GM23338 (cell line): ENCODE results near the gene MARCOL. TPM values are rescaled to one million over a fixed set of nuclear protein-coding genes. Genes with fewer than 3 reads are reported as not detected.

Experiments
- ATAC-seq: fragments of 200-7000 bp; cut with Tn5 transposase; 3 replicates; pipeline ENCODE4 v1.9.1; 2020
- DNase-seq: peaks from one replicate; pipeline ENCODE4 v3.0.0-alpha.2; 2015; ENCODE audit warnings: low spot score
- H2AFZ ChIP-seq: fragments of 200-600 bp; sonication (generic); 2 replicates; pipeline ENCODE4 v1.8.0; 2016; ENCODE audit warnings: antibody characterized with exemption, mild to moderate bottlenecking, moderate library complexity
- H3F3A ChIP-seq: fragments of 200-600 bp; sonication (generic); replicated peaks from 2 replicates; pipeline ENCODE4 v1.8.0; 2017; ENCODE audit warnings: antibody characterized with exemption, mixed run types, low read depth
- H3K27ac ChIP-seq: fragments of 200-600 bp; sonication (generic); 2 replicates; pipeline ENCODE4 v1.6.1; 2016; ENCODE audit warnings: low read depth
- H3K27me3 ChIP-seq: fragments of 200-600 bp; sonication (generic); 2 replicates; pipeline ENCODE4 v1.8.0; 2016; ENCODE audit warnings: mild to moderate bottlenecking, mixed run types, moderate library complexity; ENCODE audit not compliant: insufficient read depth
- H3K36me3 ChIP-seq: fragments of 200-600 bp; sonication (generic); 2 replicates; pipeline ENCODE4 v1.8.0; 2016; ENCODE audit warnings: mild to moderate bottlenecking; ENCODE audit not compliant: insufficient read depth
- H3K4me1 ChIP-seq: fragments of 200-600 bp; sonication (generic); 2 replicates; pipeline ENCODE4 v1.8.0; 2016; ENCODE audit warnings: mild to moderate bottlenecking, moderate library complexity; ENCODE audit not compliant: insufficient read depth
- H3K4me2 ChIP-seq: fragments of 200-600 bp; sonication (generic); 2 replicates; pipeline ENCODE4 v1.7.1; 2017; ENCODE audit warnings: mixed run types
- H3K4me3 ChIP-seq: fragments of 200-600 bp; sonication (generic); 2 replicates; pipeline ENCODE4 v1.6.1; 2016; ENCODE audit warnings: mixed run types
- H3K79me2 ChIP-seq: fragments of 200-600 bp; sonication (generic); replicated peaks from 2 replicates; pipeline ENCODE4 v1.8.0; 2017; ENCODE audit warnings: mild to moderate bottlenecking; ENCODE audit not compliant: insufficient read depth
- H3K9me2 ChIP-seq: fragments of 200-600 bp; sonication (generic); 2 replicates; pipeline ENCODE4 v1.8.0; 2017; ENCODE audit not compliant: insufficient read depth
- H4K20me1 ChIP-seq: fragments of 200-600 bp; sonication (generic); replicated peaks from 2 replicates; pipeline ENCODE4 v1.8.0; 2017; ENCODE audit warnings: mild to moderate bottlenecking; ENCODE audit not compliant: insufficient read depth
- H3K27ac Mint-ChIP-seq: 2 replicates; pipeline ENCODE4 v1.8.0; 2020; ENCODE audit warnings: inconsistent platforms, mild to moderate bottlenecking, moderate library complexity, mixed read lengths
- H3K27me3 Mint-ChIP-seq: 3 replicates; pipeline ENCODE4 v1.8.0; 2022; ENCODE audit warnings: low read depth, mild to moderate bottlenecking, moderate library complexity, mixed read lengths, inconsistent platforms; ENCODE audit not compliant: insufficient read depth, poor library complexity
- H3K36me3 Mint-ChIP-seq: 3 replicates; pipeline ENCODE4 v1.8.0; 2021; ENCODE audit warnings: low read depth, mild to moderate bottlenecking, inconsistent platforms, moderate library complexity, mixed read lengths
- H3K4me1 Mint-ChIP-seq: 3 replicates; pipeline ENCODE4 v1.8.0; 2020; ENCODE audit warnings: mild to moderate bottlenecking, inconsistent platforms, mixed read lengths
- H3K4me3 Mint-ChIP-seq: 3 replicates; pipeline ENCODE4 v1.8.0; 2021; ENCODE audit warnings: moderate library complexity, mild to moderate bottlenecking, inconsistent platforms, mixed read lengths
- H3K9me3 Mint-ChIP-seq: 3 replicates; pipeline ENCODE4 v1.8.0; 2020; ENCODE audit warnings: moderate library complexity, mild to moderate bottlenecking, inconsistent platforms, mixed read lengths
- JUNB ChIP-seq: IDR thresholded peaks from one replicate; pipeline ENCODE4 v1.6.1; 2016; ENCODE audit warnings: antibody characterized with exemption; ENCODE audit not compliant: unreplicated experiment
- NANOG ChIP-seq: IDR thresholded peaks from 2 replicates; pipeline ENCODE4 v1.6.1; 2016; ENCODE audit warnings: antibody characterized with exemption, borderline replicate concordance
- POLR2AphosphoS5 ChIP-seq: IDR thresholded peaks from 2 replicates; pipeline ENCODE4 v1.6.1; 2016; ENCODE audit warnings: antibody characterized with exemption, low read depth
- ZNF114 ChIP-seq: fragments of 250-450 bp; sonication (Bioruptor Pico); IDR thresholded peaks from 2 replicates; pipeline ENCODE4 v1.5.0; 2020; ENCODE audit warnings: mild to moderate bottlenecking, moderate library complexity
- ZNF331 ChIP-seq: fragments of 250-450 bp; sonication (Bioruptor Pico); IDR thresholded peaks from 2 replicates; pipeline ENCODE4 v1.5.0; 2020; ENCODE audit warnings: low read depth, mild to moderate bottlenecking, moderate library complexity
- polyA plus RNA-seq: library from polyadenylated mRNA; unstranded; fragments of >200 nt; fragmentation: Nextera tagmentation; extraction: Ambion mirVana; gene quantifications from 2 replicates; pipeline ENCODE4 v1.2.1, GENCODE V29; 2016
- total RNA-seq: library from RNA; depleted of rRNA; stranded (reverse); fragments of >200 nt; shearing (Covaris generic); gene quantifications from 2 replicates; pipeline ENCODE4 v1.2.3, GENCODE V29; 2014
- TF ChIP-seq, protein P1 (sequence below): IDR thresholded peaks from 2 replicates; pipeline ENCODE4 v1.6.1; 2016; ENCODE audit warnings: antibody characterized with exemption
- TF ChIP-seq, protein P2 (sequence below): IDR thresholded peaks from one replicate; pipeline ENCODE4 v1.6.1; 2018; ENCODE audit warnings: antibody characterized with exemption; ENCODE audit not compliant: unreplicated experiment
- TF ChIP-seq, protein P3 (sequence below): fragments of 250-450 bp; sonication (Bioruptor Pico); IDR thresholded peaks from 2 replicates; pipeline ENCODE4 v1.5.0; 2020; ENCODE audit warnings: mild to moderate bottlenecking, moderate library complexity
- TF ChIP-seq, protein P4 (sequence below), 2 experiments: fragments of 200-600 bp in 1 of 2; sonication (generic) in 1 of 2; conservative IDR thresholded peaks; 2 replicates each; pipeline versions ENCODE4 v1.5.1 to v1.6.1; 2016 to 2017; ENCODE audit warnings: antibody characterized with exemption in 2 of 2, low read depth in 2 of 2, mild to moderate bottlenecking in 2 of 2, moderate library complexity in 1 of 2

Gene MARCOL
- total and polyA plus RNA-seq, 2 experiments from 2014 or later = not detected

DNA sequence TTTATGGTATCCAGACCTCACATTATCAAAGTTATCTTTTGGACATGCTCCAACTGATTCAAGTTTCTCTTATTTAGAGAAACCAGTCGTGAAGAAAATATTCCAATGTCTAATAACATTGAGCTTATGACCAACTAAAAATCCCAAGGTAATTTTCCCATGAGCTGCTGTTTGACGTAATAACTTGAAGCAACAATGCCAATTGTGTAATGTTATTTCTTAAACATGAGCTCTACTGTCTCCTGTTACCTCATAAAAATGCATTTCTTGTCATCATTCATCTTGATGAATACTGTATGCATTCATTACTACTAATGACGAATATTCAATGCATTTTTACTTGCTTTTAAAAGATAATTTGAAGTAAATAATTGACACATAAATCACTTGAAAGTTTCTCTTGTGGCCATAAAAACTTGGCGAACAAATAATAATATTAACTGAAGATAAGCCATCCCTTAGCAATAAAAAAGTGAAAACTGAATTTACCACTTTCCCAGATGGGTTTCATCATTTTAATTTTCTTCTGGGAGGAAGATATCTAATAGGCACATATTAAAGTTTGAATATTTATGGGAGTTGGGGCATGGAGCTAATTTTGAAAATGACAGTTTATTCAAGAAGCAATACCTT is 424 bp upstream of the MARCOL start:
- Histone ChIP-seq H2AFZ (no peak overlapping the region), H3K4me3 (no peak overlapping the region), H3K4me2 (no peak overlapping the region), H3K4me1 (no peaks in the 10 kb centered on the region), H3K27me3 (no peaks in the 10 kb centered on the region), H3K36me3 (no peaks in the 10 kb centered on the region), H3F3A (no peaks in the 10 kb centered on the region), H3K79me2 (no peaks in the 10 kb centered on the region), H3K9me2 (no peaks in the 10 kb centered on the region), H3K27ac (no peak overlapping the region), H4K20me1 (no peaks in the 10 kb centered on the region)
- Mint-ChIP-seq H3K4me1 (no peaks in the 10 kb centered on the region), H3K9me3 (no peaks in the 10 kb centered on the region), H3K36me3 (no peaks in the 10 kb centered on the region), H3K4me3 (no peak overlapping the region), H3K27me3 (no peaks in the 10 kb centered on the region), H3K27ac (no peak overlapping the region)
- DNase-seq (no peak), ATAC-seq (no peak)
- TF ChIP-seq, protein P1, sequence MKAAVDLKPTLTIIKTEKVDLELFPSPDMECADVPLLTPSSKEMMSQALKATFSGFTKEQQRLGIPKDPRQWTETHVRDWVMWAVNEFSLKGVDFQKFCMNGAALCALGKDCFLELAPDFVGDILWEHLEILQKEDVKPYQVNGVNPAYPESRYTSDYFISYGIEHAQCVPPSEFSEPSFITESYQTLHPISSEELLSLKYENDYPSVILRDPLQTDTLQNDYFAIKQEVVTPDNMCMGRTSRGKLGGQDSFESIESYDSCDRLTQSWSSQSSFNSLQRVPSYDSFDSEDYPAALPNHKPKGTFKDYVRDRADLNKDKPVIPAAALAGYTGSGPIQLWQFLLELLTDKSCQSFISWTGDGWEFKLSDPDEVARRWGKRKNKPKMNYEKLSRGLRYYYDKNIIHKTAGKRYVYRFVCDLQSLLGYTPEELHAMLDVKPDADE = no peak
- TF ChIP-seq JUNB (no peak), ZNF114 (no peak), NANOG (no peak)
- TF ChIP-seq, protein P2, sequence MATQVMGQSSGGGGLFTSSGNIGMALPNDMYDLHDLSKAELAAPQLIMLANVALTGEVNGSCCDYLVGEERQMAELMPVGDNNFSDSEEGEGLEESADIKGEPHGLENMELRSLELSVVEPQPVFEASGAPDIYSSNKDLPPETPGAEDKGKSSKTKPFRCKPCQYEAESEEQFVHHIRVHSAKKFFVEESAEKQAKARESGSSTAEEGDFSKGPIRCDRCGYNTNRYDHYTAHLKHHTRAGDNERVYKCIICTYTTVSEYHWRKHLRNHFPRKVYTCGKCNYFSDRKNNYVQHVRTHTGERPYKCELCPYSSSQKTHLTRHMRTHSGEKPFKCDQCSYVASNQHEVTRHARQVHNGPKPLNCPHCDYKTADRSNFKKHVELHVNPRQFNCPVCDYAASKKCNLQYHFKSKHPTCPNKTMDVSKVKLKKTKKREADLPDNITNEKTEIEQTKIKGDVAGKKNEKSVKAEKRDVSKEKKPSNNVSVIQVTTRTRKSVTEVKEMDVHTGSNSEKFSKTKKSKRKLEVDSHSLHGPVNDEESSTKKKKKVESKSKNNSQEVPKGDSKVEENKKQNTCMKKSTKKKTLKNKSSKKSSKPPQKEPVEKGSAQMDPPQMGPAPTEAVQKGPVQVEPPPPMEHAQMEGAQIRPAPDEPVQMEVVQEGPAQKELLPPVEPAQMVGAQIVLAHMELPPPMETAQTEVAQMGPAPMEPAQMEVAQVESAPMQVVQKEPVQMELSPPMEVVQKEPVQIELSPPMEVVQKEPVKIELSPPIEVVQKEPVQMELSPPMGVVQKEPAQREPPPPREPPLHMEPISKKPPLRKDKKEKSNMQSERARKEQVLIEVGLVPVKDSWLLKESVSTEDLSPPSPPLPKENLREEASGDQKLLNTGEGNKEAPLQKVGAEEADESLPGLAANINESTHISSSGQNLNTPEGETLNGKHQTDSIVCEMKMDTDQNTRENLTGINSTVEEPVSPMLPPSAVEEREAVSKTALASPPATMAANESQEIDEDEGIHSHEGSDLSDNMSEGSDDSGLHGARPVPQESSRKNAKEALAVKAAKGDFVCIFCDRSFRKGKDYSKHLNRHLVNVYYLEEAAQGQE = no peak

DNA sequence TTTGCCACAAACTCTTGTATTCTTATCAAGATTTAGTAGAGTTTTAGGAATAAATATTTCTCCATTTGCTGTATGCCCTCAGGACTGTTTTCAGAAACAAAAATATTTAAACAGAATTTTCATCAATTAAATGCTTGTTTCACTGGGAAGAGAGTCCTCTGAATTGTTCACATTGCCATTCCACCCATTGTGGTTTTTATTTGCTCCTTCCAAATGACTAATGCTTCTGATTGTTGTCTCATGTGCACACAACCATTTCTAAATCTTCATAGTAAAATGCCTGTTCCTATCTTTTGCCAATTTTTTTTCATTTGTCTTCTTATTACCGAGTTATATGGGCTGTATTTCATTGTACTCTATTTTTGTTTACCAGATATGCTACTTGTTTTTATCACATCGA is 10.6 kb downstream of the MARCOL start:
- Mint-ChIP-seq H3K9me3 (peaks cover 6% of the 10 kb centered on the region; the same call in 2 of the 3 replicates), H3K27me3 (no peaks in the 10 kb centered on the region), H3K27ac (no peak overlapping the region), H3K36me3 (no peaks in the 10 kb centered on the region; the same call in 2 of the 3 replicates), H3K4me1 (no peaks in the 10 kb centered on the region), H3K4me3 (no peak overlapping the region)
- Histone ChIP-seq H3K4me3 (no peak overlapping the region), H3K4me2 (no peak overlapping the region), H3K79me2 (no peaks in the 10 kb centered on the region), H3K9me2 (no peaks in the 10 kb centered on the region), H3K27ac (no peak overlapping the region), H2AFZ (no peak overlapping the region), H3F3A (no peaks in the 10 kb centered on the region), H3K36me3 (peaks cover 4% of the 10 kb centered on the region; the same call in 1 of the 2 replicates), H3K4me1 (no peaks in the 10 kb centered on the region), H3K27me3 (no peaks in the 10 kb centered on the region), H4K20me1 (no peaks in the 10 kb centered on the region)
- ATAC-seq (no peak), DNase-seq (no peak)
- TF ChIP-seq, protein P3, sequence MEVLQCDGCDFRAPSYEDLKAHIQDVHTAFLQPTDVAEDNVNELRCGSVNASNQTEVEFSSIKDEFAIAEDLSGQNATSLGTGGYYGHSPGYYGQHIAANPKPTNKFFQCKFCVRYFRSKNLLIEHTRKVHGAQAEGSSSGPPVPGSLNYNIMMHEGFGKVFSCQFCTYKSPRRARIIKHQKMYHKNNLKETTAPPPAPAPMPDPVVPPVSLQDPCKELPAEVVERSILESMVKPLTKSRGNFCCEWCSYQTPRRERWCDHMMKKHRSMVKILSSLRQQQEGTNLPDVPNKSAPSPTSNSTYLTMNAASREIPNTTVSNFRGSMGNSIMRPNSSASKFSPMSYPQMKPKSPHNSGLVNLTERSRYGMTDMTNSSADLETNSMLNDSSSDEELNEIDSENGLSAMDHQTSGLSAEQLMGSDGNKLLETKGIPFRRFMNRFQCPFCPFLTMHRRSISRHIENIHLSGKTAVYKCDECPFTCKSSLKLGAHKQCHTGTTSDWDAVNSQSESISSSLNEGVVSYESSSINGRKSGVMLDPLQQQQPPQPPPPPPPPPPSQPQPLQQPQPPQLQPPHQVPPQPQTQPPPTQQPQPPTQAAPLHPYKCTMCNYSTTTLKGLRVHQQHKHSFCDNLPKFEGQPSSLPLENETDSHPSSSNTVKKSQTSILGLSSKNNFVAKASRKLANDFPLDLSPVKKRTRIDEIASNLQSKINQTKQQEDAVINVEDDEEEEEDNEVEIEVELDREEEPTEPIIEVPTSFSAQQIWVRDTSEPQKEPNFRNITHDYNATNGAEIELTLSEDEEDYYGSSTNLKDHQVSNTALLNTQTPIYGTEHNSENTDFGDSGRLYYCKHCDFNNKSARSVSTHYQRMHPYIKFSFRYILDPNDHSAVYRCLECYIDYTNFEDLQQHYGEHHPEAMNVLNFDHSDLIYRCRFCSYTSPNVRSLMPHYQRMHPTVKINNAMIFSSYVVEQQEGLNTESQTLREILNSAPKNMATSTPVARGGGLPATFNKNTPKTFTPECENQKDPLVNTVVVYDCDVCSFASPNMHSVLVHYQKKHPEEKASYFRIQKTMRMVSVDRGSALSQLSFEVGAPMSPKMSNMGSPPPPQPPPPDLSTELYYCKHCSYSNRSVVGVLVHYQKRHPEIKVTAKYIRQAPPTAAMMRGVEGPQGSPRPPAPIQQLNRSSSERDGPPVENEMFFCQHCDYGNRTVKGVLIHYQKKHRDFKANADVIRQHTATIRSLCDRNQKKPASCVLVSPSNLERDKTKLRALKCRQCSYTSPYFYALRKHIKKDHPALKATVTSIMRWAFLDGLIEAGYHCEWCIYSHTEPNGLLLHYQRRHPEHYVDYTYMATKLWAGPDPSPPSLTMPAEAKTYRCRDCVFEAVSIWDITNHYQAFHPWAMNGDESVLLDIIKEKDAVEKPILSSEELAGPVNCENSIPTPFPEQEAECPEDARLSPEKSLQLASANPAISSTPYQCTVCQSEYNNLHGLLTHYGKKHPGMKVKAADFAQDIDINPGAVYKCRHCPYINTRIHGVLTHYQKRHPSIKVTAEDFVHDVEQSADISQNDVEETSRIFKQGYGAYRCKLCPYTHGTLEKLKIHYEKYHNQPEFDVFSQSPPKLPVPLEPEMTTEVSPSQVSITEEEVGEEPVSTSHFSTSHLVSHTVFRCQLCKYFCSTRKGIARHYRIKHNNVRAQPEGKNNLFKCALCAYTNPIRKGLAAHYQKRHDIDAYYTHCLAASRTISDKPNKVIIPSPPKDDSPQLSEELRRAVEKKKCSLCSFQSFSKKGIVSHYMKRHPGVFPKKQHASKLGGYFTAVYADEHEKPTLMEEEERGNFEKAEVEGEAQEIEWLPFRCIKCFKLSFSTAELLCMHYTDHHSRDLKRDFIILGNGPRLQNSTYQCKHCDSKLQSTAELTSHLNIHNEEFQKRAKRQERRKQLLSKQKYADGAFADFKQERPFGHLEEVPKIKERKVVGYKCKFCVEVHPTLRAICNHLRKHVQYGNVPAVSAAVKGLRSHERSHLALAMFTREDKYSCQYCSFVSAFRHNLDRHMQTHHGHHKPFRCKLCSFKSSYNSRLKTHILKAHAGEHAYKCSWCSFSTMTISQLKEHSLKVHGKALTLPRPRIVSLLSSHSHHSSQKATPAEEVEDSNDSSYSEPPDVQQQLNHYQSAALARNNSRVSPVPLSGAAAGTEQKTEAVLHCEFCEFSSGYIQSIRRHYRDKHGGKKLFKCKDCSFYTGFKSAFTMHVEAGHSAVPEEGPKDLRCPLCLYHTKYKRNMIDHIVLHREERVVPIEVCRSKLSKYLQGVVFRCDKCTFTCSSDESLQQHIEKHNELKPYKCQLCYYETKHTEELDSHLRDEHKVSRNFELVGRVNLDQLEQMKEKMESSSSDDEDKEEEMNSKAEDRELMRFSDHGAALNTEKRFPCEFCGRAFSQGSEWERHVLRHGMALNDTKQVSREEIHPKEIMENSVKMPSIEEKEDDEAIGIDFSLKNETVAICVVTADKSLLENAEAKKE = no peak
- no peak for TF ChIP-seq POLR2AphosphoS5
- TF ChIP-seq ZNF331 = no peak
- no peak for TF ChIP-seq ZNF114
- TF ChIP-seq, protein P4, sequence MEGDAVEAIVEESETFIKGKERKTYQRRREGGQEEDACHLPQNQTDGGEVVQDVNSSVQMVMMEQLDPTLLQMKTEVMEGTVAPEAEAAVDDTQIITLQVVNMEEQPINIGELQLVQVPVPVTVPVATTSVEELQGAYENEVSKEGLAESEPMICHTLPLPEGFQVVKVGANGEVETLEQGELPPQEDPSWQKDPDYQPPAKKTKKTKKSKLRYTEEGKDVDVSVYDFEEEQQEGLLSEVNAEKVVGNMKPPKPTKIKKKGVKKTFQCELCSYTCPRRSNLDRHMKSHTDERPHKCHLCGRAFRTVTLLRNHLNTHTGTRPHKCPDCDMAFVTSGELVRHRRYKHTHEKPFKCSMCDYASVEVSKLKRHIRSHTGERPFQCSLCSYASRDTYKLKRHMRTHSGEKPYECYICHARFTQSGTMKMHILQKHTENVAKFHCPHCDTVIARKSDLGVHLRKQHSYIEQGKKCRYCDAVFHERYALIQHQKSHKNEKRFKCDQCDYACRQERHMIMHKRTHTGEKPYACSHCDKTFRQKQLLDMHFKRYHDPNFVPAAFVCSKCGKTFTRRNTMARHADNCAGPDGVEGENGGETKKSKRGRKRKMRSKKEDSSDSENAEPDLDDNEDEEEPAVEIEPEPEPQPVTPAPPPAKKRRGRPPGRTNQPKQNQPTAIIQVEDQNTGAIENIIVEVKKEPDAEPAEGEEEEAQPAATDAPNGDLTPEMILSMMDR (conservative IDR thresholded peaks at IDR 0.05; ENCODE audit: low read depth in 2 of 2) = no peak
